Astrocyte of the cerebellum (primary cell): Measurements from ENCODE around the gene PRKCE.

ENCODE experiments used
- DNase-seq: peaks from one replicate; pipeline ENCODE4 v3.0.0-alpha.2; 2011; ENCODE audit warnings: low read depth
- H3K4me3 ChIP-seq: 2 replicates; pipeline ENCODE4 v1.5.1; 2011; ENCODE audit warnings: mild to moderate bottlenecking, low read depth, low read length, moderate library complexity
- CTCF ChIP-seq: IDR thresholded peaks from 2 replicates; pipeline ENCODE4 v1.5.1; 2012; ENCODE audit warnings: low read length, low read depth, moderate library complexity, mild to moderate bottlenecking; ENCODE audit errors: missing control alignments
- in situ Hi-C: cut with HindIII; loops from 2 replicates; pipeline ENCODE4 v1.10.0; 2017; ENCODE audit warnings: low sequenced_read_pairs

Gene PRKCE

GRCh38 chr2:45823723-45824206 lies 172.3 kb downstream of the PRKCE start:
- H3K4me3 ChIP-seq = no peak overlapping the region
- no peak for TF ChIP-seq CTCF
- in situ Hi-C loops = no loop called here
- no peak for DNase-seq

- DNase-seq = peak; percentile 38
- no peak overlapping the region for H3K4me3 ChIP-seq
- TF ChIP-seq CTCF = peak; percentile 21
These were observed 173.7 kb downstream of the PRKCE start for GRCh38 chr2:45825001-45825651.

GRCh38 chr2:45826460-45826859 lies 175.0 kb downstream of the PRKCE start:
- no peak for DNase-seq
- no peak overlapping the region for H3K4me3 ChIP-seq
- no peak for TF ChIP-seq CTCF
- in situ Hi-C loops = loop anchor here (5.0 kb wide), 1 partner anchor 59 kb away; no protein-coding TSS in a partner anchor

More at GRCh38 chr2:45825001-45825651, 173.7 kb downstream of the PRKCE start:
- in situ Hi-C loops = loop anchor here (5.0 kb wide), 1 partner anchor 58 kb away; no protein-coding TSS in a partner anchor

- no peak overlapping the region for H3K4me3 ChIP-seq
- in situ Hi-C loops = loop anchor here (5.0 kb wide), 1 partner anchor 60 kb away; no protein-coding TSS in a partner anchor
- no peak for DNase-seq
- no peak for TF ChIP-seq CTCF
These were observed 175.6 kb downstream of the PRKCE start for GRCh38 chr2:45826884-45827635.

- in situ Hi-C loops = no loop called here
- TF ChIP-seq CTCF = no peak
- no peak overlapping the region for H3K4me3 ChIP-seq
- DNase-seq = no peak
These were observed 178.8 kb downstream of the PRKCE start for GRCh38 chr2:45830322-45830721.

- in situ Hi-C loops = no loop called here
These were observed 182.0 kb downstream of the PRKCE start for GRCh38 chr2:45833301-45833967.

More at GRCh38 chr2:45833301-45833967, 182.0 kb downstream of the PRKCE start:
- no peak overlapping the region for H3K4me3 ChIP-seq
- no peak for DNase-seq
- TF ChIP-seq CTCF = no peak
